WERI-Rb-1 (cell line): ENCODE results near the gene PCOLCE2.

Source experiments
- DNase-seq: peaks from one replicate; pipeline ENCODE4 v3.0.0-alpha.2; 2020
- H3K27ac ChIP-seq: fragments of 250-450 bp; sonication (Bioruptor Pico); 2 replicates; pipeline ENCODE4 v1.5.1; 2020; ENCODE audit warnings: mild to moderate bottlenecking, moderate library complexity
- H3K27me3 ChIP-seq: fragments of 250-450 bp; sonication (Bioruptor Pico); 2 replicates; pipeline ENCODE4 v1.5.1; 2021; ENCODE audit warnings: mild to moderate bottlenecking, low read depth, moderate library complexity; ENCODE audit not compliant: insufficient read depth, severe bottlenecking
- H3K36me3 ChIP-seq: fragments of 250-450 bp; sonication (Bioruptor Pico); 2 replicates; pipeline ENCODE4 v1.5.1; 2020; ENCODE audit warnings: mild to moderate bottlenecking, moderate library complexity
- H3K4me3 ChIP-seq: 2 replicates; pipeline ENCODE4 v1.5.1; 2011; ENCODE audit warnings: low read depth, mild to moderate bottlenecking, control low read depth, low read length
- H3K9me3 ChIP-seq: fragments of 250-450 bp; sonication (Bioruptor Pico); 2 replicates; pipeline ENCODE4 v1.5.1; 2021; ENCODE audit warnings: mild to moderate bottlenecking, moderate library complexity; ENCODE audit not compliant: severe bottlenecking
- TF ChIP-seq, protein P1 (sequence below): IDR thresholded peaks from 2 replicates; pipeline ENCODE4 v1.5.1; 2011; ENCODE audit warnings: low read depth, mild to moderate bottlenecking, control low read depth, inconsistent platforms, low read length

The PCOLCE2 gene, protein sequence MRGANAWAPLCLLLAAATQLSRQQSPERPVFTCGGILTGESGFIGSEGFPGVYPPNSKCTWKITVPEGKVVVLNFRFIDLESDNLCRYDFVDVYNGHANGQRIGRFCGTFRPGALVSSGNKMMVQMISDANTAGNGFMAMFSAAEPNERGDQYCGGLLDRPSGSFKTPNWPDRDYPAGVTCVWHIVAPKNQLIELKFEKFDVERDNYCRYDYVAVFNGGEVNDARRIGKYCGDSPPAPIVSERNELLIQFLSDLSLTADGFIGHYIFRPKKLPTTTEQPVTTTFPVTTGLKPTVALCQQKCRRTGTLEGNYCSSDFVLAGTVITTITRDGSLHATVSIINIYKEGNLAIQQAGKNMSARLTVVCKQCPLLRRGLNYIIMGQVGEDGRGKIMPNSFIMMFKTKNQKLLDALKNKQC

DNA sequence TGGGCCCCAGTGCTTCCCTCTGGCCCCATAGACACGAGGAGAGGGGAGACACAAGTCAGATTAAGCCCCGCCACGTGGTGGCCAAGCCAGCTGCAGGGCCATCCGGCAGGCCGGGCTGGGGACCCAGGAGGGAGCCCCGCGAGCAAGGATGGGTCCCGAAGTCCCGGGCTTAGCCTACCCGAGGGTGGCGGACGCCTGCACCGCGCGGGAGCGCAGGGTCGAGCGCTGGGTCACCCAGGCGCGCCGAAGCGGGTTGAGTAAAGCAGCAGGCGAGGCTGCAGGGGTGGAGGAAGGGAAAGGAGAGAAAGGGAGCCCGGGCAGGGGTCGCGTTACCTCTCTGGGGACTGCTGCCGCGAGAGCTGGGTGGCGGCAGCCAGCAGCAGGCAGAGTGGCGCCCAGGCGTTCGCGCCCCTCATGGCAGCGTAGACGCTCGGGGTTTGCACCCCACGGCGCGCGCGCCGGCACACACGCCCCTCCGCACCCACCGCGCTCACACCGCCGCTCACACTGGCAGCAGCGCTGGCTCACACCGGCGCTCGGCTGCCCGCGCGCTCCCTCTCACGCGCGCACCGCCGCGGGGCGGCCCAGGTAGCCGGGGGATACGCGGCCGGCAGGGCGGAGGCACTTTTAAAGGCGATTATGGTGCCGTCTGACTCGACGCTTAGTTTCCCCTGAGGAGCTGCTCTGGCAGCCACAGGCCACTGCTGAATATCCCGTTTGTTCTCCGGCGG is at the start of gene PCOLCE2:
PCOLCE2 (minus strand) TSS at position 603 of the 731 bp plus-strand sequence; CDS start at position 416, 187 bp downstream.
- Histone ChIP-seq H3K27me3 (no peaks in the 10 kb centered on the region), H3K36me3 (peaks cover 2% of the 10 kb centered on the region; the same call in 1 of the 2 replicates), H3K4me3 (peak within 1 kb of the TSS; percentile 60), H3K9me3 (no peaks in the 10 kb centered on the region), H3K27ac (peak within 1 kb of the TSS; percentile 72)
- TF ChIP-seq, protein P1, sequence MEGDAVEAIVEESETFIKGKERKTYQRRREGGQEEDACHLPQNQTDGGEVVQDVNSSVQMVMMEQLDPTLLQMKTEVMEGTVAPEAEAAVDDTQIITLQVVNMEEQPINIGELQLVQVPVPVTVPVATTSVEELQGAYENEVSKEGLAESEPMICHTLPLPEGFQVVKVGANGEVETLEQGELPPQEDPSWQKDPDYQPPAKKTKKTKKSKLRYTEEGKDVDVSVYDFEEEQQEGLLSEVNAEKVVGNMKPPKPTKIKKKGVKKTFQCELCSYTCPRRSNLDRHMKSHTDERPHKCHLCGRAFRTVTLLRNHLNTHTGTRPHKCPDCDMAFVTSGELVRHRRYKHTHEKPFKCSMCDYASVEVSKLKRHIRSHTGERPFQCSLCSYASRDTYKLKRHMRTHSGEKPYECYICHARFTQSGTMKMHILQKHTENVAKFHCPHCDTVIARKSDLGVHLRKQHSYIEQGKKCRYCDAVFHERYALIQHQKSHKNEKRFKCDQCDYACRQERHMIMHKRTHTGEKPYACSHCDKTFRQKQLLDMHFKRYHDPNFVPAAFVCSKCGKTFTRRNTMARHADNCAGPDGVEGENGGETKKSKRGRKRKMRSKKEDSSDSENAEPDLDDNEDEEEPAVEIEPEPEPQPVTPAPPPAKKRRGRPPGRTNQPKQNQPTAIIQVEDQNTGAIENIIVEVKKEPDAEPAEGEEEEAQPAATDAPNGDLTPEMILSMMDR: no peak
- peak; percentile 69 for DNase-seq

DNA sequence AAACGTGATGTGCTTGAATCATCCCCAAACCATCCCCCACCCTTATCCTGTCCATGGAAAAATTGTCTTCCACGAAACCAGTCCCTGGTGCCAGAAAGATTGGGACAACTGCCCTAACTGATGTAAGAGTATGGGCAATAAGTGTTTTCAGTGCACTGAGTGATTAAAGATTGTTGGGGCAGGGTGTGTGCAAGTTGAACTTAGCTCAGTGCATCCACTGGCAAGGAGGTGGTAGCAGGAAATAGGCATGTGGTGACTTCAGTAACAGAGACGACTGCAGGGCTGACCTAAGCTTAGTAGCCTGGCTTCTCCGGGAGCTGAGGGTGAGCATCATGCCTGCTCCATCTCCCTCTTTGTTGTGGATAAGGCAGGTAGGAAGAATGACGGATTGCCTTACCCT is 47.1 kb upstream of the PCOLCE2 start:
- no peak overlapping the region for H3K27ac ChIP-seq
- DNase-seq: no peak
- TF ChIP-seq, protein P1: no peak

GRCh38 chr3:142934887-142935269 is 46.0 kb upstream of the PCOLCE2 start:
- Histone ChIP-seq H3K27ac (no peak overlapping the region), H3K9me3 (no peaks in the 10 kb centered on the region), H3K36me3 (no peaks in the 10 kb centered on the region), H3K4me3 (no peak overlapping the region), H3K27me3 (no peaks in the 10 kb centered on the region)
- TF ChIP-seq, protein P1: no peak
- DNase-seq: no peak

More for the DNA sequence above, 47.1 kb upstream of the PCOLCE2 start:
- Histone ChIP-seq H3K27me3 (no peaks in the 10 kb centered on the region), H3K36me3 (no peaks in the 10 kb centered on the region), H3K9me3 (no peaks in the 10 kb centered on the region), H3K4me3 (no peak overlapping the region)

DNA sequence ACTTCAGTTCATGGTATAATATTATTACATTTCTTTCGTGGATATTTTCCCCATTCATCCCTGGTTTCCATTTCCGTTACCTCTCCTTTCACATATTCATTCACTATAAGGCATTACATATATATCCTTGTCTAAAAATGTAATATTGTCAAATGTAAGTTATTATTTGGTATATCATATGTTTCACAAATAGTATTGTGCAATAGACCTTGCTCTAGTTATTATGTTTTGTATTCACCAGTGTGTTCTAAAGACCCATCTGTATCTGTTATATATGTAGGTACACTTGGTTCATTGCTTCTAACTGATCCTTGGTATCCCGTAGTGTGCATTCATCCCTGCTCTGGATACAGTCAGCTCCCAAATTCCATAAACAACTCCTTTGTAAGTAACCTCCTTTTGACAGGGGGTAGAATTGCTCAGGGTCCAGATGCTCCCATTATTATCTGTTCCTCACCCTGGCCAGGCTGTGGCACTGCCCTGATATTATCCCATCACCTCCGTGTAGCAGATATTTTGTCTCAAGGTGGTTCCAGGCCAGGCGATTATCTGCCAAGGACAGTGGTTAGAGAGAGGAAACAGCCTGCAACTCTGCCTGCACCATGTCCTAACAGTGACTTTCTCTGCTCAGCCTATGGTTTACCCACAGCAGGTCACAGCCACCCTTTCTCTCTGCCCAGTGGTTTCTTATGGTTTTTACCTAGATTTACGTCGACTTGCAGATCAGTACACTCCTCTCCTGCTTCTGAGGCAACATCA is 45.4 kb upstream of the PCOLCE2 start:
- no peak for DNase-seq

GRCh38 chr3:142931222-142931621 is 42.3 kb upstream of the PCOLCE2 start:
- H3K36me3 ChIP-seq: no peaks in the 10 kb centered on the region
- no peaks in the 10 kb centered on the region for H3K27me3 ChIP-seq
- DNase-seq: peak; percentile 61
- no peak overlapping the region for H3K27ac ChIP-seq
- TF ChIP-seq, protein P1: peak; percentile 64
- H3K4me3 ChIP-seq: no peak overlapping the region
- no peaks in the 10 kb centered on the region for H3K9me3 ChIP-seq

More for the DNA sequence above, 45.4 kb upstream of the PCOLCE2 start:
- no peaks in the 10 kb centered on the region for H3K27me3 ChIP-seq
- H3K4me3 ChIP-seq: no peak overlapping the region
- no peaks in the 10 kb centered on the region for H3K36me3 ChIP-seq
- no peaks in the 10 kb centered on the region for H3K9me3 ChIP-seq
- TF ChIP-seq, protein P1: no peak
- H3K27ac ChIP-seq: no peak overlapping the region
